ENCODE measurements around the gene SPOP. TPM values are rescaled to one million over a fixed set of nuclear protein-coding genes. Genes with fewer than 3 reads are reported as not detected.

SPOP gene
- total RNA-seq, 1 experiment from 2014 or later = 53.4 TPM

GRCh38 chr17:49580055-49580721 is 97.7 kb downstream of the SPOP start:
- intact Hi-C loops (cut with micrococcal nuclease; ENCODE audit: unreplicated experiment) = no loop called here
- H3K4me3 ChIP-seq (ENCODE audit: low read depth, low read length, poor library complexity, severe bottlenecking) = no peak overlapping the region
- H3K27ac ChIP-seq (ENCODE audit: low read depth, low read length, poor library complexity, severe bottlenecking) = no peak overlapping the region
- BruUV-seq (replicated peaks) = no TSS peak
- TF ChIP-seq EZH2 (IDR thresholded peaks at IDR 0.05; ENCODE audit: borderline replicate concordance, low read depth, low read length, poor library complexity, severe bottlenecking) = no peak
- ChIA-PET POLR2A (ENCODE audit: low non-redundant PET) (no interaction called here), CTCF (no interaction called here)
- H3K36me3 ChIP-seq (ENCODE audit: insufficient read depth, low read length, poor library complexity, severe bottlenecking) = no peaks in the 10 kb centered on the region
- H3K27me3 ChIP-seq (replicated peaks; ENCODE audit: insufficient read depth, low read depth, low read length, poor library complexity) = peaks cover 12% of the 10 kb centered on the region
- peaks cover 8% of the 10 kb centered on the region for H3K4me1 ChIP-seq (ENCODE audit: insufficient read depth, low read length, poor library complexity, severe bottlenecking)
- H3K9me3 ChIP-seq (ENCODE audit: low read depth, low read length, poor library complexity, severe bottlenecking) = no peaks in the 10 kb centered on the region
- DNase-seq (ENCODE audit: low spot score) = no peak

GRCh38 chr17:49579522-49579921 is 98.4 kb downstream of the SPOP start:
- intact Hi-C loops (cut with micrococcal nuclease; ENCODE audit: unreplicated experiment) = no loop called here

GRCh38 chr17:49578952-49579500 is 98.9 kb downstream of the SPOP start:
- no peak overlapping the region for H3K4me3 ChIP-seq (ENCODE audit: low read depth, low read length, poor library complexity, severe bottlenecking)
- H3K9me3 ChIP-seq (ENCODE audit: low read depth, low read length, poor library complexity, severe bottlenecking) = no peaks in the 10 kb centered on the region
- ChIA-PET CTCF (no interaction called here), POLR2A (ENCODE audit: low non-redundant PET) (no interaction called here)
- H3K36me3 ChIP-seq (ENCODE audit: insufficient read depth, low read length, poor library complexity, severe bottlenecking) = no peaks in the 10 kb centered on the region
- TF ChIP-seq CTCF (conservative IDR thresholded peaks at IDR 0.05; ENCODE audit: low read depth, low read length) = no peak
- BruUV-seq (replicated peaks) = no TSS peak
- H3K27ac ChIP-seq (ENCODE audit: low read depth, low read length, poor library complexity, severe bottlenecking) = no peak overlapping the region
- H3K4me1 ChIP-seq (ENCODE audit: insufficient read depth, low read length, poor library complexity, severe bottlenecking) = peaks cover 8% of the 10 kb centered on the region
- intact Hi-C loops (cut with micrococcal nuclease; ENCODE audit: unreplicated experiment) = no loop called here
- no peak for DNase-seq (ENCODE audit: low spot score)
- H3K27me3 ChIP-seq (replicated peaks; ENCODE audit: insufficient read depth, low read depth, low read length, poor library complexity) = peaks cover 14% of the 10 kb centered on the region

More at GRCh38 chr17:49579522-49579921, 98.4 kb downstream of the SPOP start:
- ChIA-PET CTCF (no interaction called here), POLR2A (ENCODE audit: low non-redundant PET) (no interaction called here)
- Histone ChIP-seq H3K9me3 (ENCODE audit: low read depth, low read length, poor library complexity, severe bottlenecking) (no peaks in the 10 kb centered on the region), H3K4me3 (ENCODE audit: low read depth, low read length, poor library complexity, severe bottlenecking) (no peak overlapping the region), H3K27ac (ENCODE audit: low read depth, low read length, poor library complexity, severe bottlenecking) (no peak overlapping the region), H3K27me3 (replicated peaks; ENCODE audit: insufficient read depth, low read depth, low read length, poor library complexity) (peaks cover 14% of the 10 kb centered on the region), H3K4me1 (ENCODE audit: insufficient read depth, low read length, poor library complexity, severe bottlenecking) (peaks cover 8% of the 10 kb centered on the region), H3K36me3 (ENCODE audit: insufficient read depth, low read length, poor library complexity, severe bottlenecking) (no peaks in the 10 kb centered on the region)
- DNase-seq (ENCODE audit: low spot score) = no peak
- TF ChIP-seq EZH2 (IDR thresholded peaks at IDR 0.05; ENCODE audit: borderline replicate concordance, low read depth, low read length, poor library complexity, severe bottlenecking) = no peak
- no peak for TF ChIP-seq CTCF (conservative IDR thresholded peaks at IDR 0.05; ENCODE audit: low read depth, low read length)
- no TSS peak for BruUV-seq (replicated peaks)

- intact Hi-C loops (cut with micrococcal nuclease; ENCODE audit: unreplicated experiment) = no loop called here
- peaks cover 14% of the 10 kb centered on the region for H3K27me3 ChIP-seq (replicated peaks; ENCODE audit: insufficient read depth, low read depth, low read length, poor library complexity)
- CTCF ChIA-PET = no interaction called here
Measured at GRCh38 chr17:49578414-49578813, 99.5 kb downstream of the SPOP start.

More at GRCh38 chr17:49578414-49578813, 99.5 kb downstream of the SPOP start:
- POLR2A ChIA-PET (ENCODE audit: low non-redundant PET) = no interaction called here
- Histone ChIP-seq H3K4me1 (ENCODE audit: insufficient read depth, low read length, poor library complexity, severe bottlenecking) (peaks cover 8% of the 10 kb centered on the region), H3K4me3 (ENCODE audit: low read depth, low read length, poor library complexity, severe bottlenecking) (no peak overlapping the region), H3K27ac (ENCODE audit: low read depth, low read length, poor library complexity, severe bottlenecking) (no peak overlapping the region), H3K36me3 (ENCODE audit: insufficient read depth, low read length, poor library complexity, severe bottlenecking) (no peaks in the 10 kb centered on the region), H3K9me3 (ENCODE audit: low read depth, low read length, poor library complexity, severe bottlenecking) (no peaks in the 10 kb centered on the region)
- BruUV-seq (replicated peaks) = no TSS peak
- TF ChIP-seq EZH2 (IDR thresholded peaks at IDR 0.05; ENCODE audit: borderline replicate concordance, low read depth, low read length, poor library complexity, severe bottlenecking) = no peak
- TF ChIP-seq CTCF (conservative IDR thresholded peaks at IDR 0.05; ENCODE audit: low read depth, low read length) = no peak
- DNase-seq (ENCODE audit: low spot score) = no peak

Data from A673 (cell line).